ENCODE measurements around the gene UQCR11. TPM values are rescaled to one million over a fixed set of nuclear protein-coding genes. Genes with fewer than 3 reads are reported as not detected.

UQCR11 gene
- total RNA-seq, 1 experiment from 2014 or later: 192 TPM

DNA sequence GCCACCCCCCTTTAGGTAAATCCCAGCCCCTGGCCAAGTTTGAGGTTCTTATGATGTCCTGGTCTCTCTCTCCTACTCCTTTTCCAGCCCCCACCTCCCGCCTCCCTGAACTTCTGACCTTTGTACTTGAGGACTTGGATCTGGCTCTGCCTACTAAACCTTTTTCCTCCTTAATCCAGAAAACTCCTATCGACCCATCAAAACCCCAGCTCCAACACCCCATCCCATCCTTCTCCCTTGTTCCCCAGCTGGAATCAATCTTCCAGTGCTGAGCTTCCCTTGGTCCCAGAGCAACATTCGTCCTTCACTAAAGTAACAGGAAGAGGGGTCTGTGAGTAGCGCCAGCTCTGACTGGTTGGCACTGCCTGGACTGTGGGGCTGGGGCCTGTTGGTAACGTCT, 17.3 kb upstream of the UQCR11 start:
- H3K36me3 ChIP-seq: no peaks in the 10 kb centered on the region; the same call in 1 of the 2 replicates
- H3K27me3 ChIP-seq: no peaks in the 10 kb centered on the region
- no peak for DNase-seq
- no peaks in the 10 kb centered on the region for H3K9me3 ChIP-seq
- H3K4me3 ChIP-seq: no peak overlapping the region

DNA sequence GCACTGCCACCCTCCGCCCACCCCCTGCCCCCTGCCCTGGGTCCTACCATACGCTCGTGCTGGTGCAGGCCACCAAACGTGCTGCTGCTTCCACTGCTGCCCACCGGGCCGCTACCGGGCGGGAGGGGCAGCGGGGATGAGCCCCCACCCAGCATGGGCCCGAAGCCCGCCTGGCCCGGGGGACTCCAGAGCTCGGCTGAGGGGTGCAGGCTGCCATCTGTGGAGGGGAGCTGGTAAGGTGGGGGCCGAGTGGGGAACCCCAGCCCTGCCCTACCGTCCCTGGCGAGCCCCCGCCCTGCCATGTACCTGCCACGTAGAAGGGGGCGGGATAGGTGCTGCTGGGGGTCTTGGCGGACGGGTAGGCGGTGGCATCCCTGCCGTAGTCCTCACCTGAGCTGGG, 16.7 kb upstream of the UQCR11 start:
- H3K9me3 ChIP-seq: no peaks in the 10 kb centered on the region

DNA sequence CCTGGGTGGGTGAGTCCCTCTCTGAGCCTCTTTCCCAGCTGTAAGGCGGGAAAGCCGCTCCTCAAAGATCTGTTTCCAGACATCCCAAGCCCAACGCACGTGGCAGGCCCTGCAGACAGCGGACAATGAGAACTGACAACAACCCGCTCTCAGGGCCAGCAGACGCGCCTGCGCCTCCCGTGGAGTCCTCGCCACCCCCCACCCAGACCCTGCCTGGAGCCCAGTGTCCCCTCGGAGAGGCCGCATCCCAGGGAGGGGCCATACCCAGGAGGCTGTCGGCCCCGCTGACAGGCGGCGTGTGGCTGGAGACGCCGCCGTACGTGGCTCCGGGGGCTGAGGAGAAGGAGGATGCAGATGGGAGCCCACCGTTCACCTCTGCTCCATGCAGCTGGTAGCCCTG, 16.3 kb upstream of the UQCR11 start:
- Histone ChIP-seq H3K9me3 (no peaks in the 10 kb centered on the region), H3K27me3 (no peaks in the 10 kb centered on the region), H3K36me3 (no peaks in the 10 kb centered on the region; the same call in 1 of the 2 replicates), H3K4me3 (no peak overlapping the region)
- DNase-seq: no peak

More for the DNA sequence above, 16.7 kb upstream of the UQCR11 start:
- no peak for DNase-seq
- Histone ChIP-seq H3K27me3 (no peaks in the 10 kb centered on the region), H3K36me3 (no peaks in the 10 kb centered on the region; the same call in 1 of the 2 replicates), H3K4me3 (no peak overlapping the region)

DNA sequence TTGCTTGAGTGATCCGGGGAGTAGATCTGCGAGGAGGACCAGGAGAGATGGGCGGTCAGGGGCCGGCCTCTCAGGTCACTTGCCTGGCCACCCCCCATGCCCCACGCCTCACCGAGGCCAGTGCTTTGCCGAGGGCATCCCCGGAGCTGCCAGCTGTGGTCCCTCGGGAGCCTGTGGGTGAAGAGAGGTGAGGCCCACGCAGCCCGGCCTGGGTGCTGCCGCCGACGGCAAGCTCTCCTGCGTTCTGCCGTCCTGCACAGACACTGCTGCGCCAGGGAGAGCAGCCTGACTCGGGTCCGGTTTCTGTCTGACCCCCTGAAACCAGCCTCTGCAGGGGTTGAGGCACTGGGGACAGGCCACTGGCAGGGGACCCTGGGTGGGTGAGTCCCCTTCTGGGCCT, 15.8 kb upstream of the UQCR11 start:
- Histone ChIP-seq H3K9me3 (no peaks in the 10 kb centered on the region), H3K27me3 (no peaks in the 10 kb centered on the region), H3K36me3 (peaks cover under 1% of the 10 kb centered on the region; the same call in 1 of the 2 replicates), H3K4me3 (no peak overlapping the region)
- no peak for DNase-seq

DNA sequence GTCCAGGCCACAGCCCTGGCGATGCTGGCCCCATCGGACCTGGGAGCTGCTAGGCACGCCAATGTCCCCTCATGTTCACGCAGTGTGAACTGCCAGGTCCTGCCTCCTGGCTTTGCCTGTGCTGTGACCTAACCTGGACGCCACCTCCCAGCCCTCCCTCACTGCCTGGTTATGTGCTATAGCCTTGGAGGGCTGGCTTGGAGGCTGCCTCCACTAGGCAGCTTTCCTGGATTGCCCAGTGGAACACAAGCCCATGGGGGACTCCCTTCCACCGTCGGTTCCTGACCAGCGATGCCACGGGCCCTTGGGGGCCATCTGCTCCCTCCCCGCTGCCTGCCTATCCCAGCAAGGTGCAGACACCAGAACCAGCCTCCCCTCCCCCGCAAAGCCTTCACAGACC, 15.2 kb upstream of the UQCR11 start:
- DNase-seq: no peak
- Histone ChIP-seq H3K4me3 (no peak overlapping the region), H3K9me3 (no peaks in the 10 kb centered on the region), H3K27me3 (no peaks in the 10 kb centered on the region), H3K36me3 (peaks cover 3% of the 10 kb centered on the region; the same call in 1 of the 2 replicates)

DNA sequence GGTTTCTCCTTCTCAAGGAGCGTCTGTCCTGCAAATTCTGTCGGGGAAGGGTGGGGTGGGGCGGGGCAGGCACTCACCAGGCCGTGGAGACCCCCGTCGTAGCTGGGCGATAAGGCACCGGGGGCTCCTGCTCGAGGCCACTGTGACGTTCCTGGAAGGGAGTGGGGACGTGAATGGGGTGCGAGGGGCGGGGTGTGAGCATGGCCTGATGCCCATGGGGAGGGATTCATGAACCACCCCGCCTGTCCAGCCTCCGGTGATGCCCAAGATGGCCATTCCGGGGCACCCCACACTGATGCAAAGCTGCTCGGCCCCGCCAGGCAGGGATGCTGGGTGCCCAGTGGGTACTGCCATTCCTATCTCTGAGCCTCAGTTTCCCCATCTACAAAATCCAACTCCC, 14.4 kb upstream of the UQCR11 start:
- Histone ChIP-seq H3K9me3 (no peaks in the 10 kb centered on the region), H3K36me3 (peaks cover 3% of the 10 kb centered on the region; the same call in 1 of the 2 replicates), H3K27me3 (no peaks in the 10 kb centered on the region), H3K4me3 (no peak overlapping the region)
- no peak for DNase-seq

DNA sequence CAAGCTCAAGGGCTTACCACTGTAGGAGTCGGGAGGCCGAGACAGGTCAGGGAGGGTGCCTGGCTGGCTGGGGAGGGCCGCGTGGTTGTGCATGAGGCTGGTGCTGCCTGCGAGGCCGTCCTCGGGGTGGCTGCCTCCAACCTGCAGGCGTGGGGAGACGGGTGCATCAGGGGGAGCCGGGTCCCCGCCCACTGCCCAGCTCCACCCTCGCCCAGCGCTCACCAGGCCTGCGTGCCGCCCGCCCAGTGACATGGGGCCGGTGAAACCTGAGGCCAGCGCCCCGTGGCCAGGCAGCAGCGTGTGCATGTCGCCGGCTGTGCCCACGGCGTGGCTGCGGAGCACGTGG, 13.8 kb upstream of the UQCR11 start:
- Histone ChIP-seq H3K36me3 (peaks cover 3% of the 10 kb centered on the region; the same call in 1 of the 2 replicates), H3K4me3 (no peak overlapping the region), H3K27me3 (no peaks in the 10 kb centered on the region), H3K9me3 (no peaks in the 10 kb centered on the region)
- no peak for DNase-seq

DNA sequence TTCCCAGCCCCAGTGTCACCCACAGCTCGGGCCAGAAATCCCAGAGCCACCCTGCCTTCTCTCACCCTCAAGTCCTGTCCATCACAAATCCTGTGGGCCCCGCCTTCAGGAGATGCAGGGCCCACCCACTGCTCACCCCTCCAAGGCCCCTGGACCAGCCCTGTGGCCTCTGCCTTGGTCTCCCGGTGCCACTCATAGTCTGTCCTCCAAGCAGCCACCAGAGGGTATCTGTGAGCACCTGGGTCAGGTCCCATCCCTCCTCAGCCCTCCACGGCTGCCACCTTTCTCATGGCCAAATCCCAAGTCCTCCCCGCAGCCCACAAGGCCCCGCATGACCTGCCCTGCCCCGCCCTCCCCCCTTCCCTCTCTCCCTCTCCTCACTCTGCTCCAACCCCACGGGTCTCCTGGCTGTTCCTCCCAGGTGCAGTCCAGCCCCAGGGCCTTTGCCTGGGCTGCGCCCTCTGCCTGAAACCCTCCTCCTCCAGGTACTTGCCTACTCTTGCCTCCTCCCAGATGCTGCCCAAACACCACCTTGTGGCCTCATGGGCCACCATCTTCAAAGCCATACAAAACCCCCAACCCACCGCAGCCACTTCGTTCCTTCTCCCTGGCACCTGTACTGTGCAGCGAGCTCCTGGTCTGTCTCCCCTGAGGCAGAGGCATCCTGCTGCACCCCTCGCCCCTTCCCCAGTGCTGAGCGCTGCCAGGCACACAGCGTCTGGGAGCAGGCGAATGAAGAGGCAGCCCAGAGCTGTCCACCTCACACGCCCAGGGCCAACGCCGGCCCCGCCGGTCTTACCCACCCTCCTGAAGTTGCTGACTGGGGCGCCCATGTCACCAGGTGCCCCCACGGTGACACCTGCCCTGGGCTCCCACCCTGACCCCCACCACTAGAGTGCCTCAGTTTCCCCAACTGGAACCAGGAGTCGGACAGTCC, 13.2 kb upstream of the UQCR11 start:
- Histone ChIP-seq H3K4me3 (no peak overlapping the region), H3K36me3 (peaks cover 3% of the 10 kb centered on the region; the same call in 1 of the 2 replicates), H3K27me3 (no peaks in the 10 kb centered on the region), H3K9me3 (no peaks in the 10 kb centered on the region)
- DNase-seq: no peak

DNA sequence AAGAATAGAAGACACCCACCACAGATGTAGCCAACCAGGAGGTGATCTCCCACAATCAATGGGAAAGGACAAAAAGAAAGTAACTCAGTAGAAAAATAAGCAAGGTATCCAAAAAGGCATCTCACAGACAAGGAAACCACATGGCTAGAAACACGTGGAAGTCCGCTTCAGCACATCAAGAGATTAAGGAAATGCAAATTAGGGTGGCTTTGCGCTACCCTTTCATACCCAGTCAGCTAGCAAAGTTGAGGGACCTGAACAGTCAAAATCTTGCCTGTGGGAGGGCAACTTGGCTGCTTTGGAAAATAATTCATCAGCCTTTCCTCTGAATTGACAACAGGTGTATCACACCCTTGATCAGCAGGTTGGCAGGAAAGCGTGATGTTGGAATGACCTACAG, 11.6 kb upstream of the UQCR11 start:
- no peak overlapping the region for H3K4me3 ChIP-seq
- peaks cover 3% of the 10 kb centered on the region; the same call in 1 of the 2 replicates for H3K36me3 ChIP-seq
- DNase-seq: no peak
- no peaks in the 10 kb centered on the region for H3K27me3 ChIP-seq
- H3K9me3 ChIP-seq: no peaks in the 10 kb centered on the region

DNA sequence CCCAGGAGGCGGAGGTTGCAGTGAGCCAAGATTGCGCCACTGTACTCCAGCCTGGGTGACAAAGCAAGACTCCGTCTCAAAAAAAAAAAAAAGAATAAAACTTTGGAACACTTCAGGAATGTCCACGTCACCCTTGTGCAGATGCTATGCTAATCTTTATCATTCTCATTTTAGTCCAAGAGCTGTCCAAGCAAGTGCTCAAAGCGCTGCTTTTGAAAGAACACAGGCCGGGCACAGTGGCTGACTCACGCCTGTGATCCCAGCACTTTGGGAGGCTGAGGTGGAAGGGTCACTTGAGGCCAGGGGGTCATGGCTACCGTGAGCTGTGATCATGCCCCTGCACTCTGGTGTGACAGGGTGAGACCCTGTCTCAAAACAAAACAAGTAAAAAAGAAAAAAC, 11.1 kb upstream of the UQCR11 start:
- Histone ChIP-seq H3K27me3 (no peaks in the 10 kb centered on the region), H3K4me3 (no peak overlapping the region), H3K9me3 (no peaks in the 10 kb centered on the region), H3K36me3 (peaks cover 3% of the 10 kb centered on the region; the same call in 1 of the 2 replicates)
- DNase-seq: no peak

DNA sequence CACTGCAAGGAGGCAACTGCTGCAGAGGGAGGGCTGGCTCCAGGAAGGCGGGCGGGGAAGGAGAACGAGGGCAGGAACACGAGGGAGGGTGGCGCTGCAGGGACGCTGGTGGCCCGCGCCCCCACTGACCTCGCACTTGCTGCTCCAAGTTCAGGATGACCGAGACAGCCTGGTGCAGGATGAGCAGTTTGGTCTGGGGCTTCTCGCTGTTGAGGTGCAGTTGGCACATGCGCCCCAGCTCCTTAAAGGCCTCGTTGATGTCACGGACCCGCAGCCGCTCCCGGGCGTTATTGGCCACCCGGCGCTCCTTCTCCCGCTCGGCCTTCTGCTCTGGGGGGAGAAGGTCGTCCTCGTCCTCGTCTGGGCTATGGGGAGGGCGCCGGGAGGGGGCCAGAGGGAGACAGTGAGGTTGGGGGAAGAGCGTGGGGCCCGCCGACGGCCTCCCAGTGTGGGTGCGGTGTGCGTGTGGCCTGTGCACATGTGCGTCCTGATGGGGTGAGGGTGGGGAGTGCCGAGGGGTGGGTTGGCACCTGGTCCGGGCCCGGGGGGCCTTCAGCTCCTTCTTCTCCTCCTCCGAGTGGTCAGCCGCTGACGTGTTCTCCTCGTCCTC, 10.0 kb upstream of the UQCR11 start:
- H3K36me3 ChIP-seq: peaks cover 3% of the 10 kb centered on the region; the same call in 1 of the 2 replicates
- no peaks in the 10 kb centered on the region for H3K9me3 ChIP-seq
- DNase-seq: no peak
- H3K4me3 ChIP-seq: no peak overlapping the region
- no peaks in the 10 kb centered on the region for H3K27me3 ChIP-seq

DNA sequence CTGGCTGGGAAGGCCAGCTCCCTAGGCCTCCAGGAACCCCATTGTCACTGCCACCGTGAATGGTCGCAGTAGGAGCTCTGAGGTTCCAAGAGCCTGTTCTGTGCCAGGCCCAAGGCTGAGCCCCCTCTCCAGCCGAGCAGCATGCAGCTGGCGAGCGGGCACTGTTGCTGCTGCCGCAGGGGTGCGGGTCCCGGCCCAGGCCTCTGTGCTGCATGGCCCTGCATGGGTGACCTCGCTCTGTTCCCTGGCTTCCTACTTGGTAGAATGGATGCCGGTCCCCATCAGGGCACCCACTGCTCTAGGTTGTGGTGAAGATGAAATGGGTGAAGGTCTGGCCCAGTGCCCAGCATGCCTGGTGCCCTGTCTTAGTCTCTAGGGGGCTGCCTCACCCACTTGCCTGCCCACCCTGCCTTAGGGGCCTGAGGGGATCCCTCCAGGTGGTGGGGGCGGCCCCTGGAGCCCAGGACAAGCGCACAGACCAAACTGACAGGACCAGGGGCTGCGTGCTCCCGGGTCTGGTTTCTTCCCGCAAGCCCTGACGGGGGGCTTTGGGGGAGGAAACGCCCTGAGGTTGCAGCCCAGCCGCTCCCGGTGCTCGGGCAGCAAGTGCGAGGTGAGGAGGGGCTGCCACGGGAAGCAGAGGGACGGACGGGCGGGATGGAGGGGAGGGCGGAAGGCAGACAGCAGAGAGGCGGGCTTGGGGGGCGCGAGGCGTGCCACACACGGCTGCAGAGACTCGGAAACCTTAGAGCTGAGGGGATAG, 8.7 kb upstream of the UQCR11 start:
- Histone ChIP-seq H3K4me3 (no peak overlapping the region), H3K36me3 (peaks cover 3% of the 10 kb centered on the region; the same call in 1 of the 2 replicates), H3K27me3 (no peaks in the 10 kb centered on the region), H3K9me3 (no peaks in the 10 kb centered on the region)
- DNase-seq: no peak

DNA sequence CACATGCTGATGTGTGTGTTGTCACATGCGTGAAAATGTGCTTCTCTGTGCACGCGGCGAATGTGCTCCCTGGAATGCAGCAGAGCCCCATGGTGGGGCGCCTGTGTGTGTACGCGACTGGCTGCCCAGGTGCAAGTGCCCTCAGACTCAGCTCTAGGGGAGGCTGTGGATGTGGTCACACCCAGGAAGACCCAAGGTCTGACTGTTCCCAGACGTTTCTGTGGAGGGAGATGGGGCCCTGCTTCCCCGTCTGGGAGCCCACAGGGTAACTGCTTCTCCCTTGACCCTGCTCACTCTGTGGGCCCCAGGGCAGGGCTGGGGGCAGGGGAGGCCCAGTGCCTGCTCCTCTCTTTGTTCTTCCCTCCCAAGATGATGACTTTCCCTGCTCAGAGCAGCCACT, 7.9 kb upstream of the UQCR11 start:
- Histone ChIP-seq H3K36me3 (peaks cover 3% of the 10 kb centered on the region; the same call in 1 of the 2 replicates), H3K27me3 (no peaks in the 10 kb centered on the region), H3K9me3 (no peaks in the 10 kb centered on the region), H3K4me3 (no peak overlapping the region)
- no peak for DNase-seq

DNA sequence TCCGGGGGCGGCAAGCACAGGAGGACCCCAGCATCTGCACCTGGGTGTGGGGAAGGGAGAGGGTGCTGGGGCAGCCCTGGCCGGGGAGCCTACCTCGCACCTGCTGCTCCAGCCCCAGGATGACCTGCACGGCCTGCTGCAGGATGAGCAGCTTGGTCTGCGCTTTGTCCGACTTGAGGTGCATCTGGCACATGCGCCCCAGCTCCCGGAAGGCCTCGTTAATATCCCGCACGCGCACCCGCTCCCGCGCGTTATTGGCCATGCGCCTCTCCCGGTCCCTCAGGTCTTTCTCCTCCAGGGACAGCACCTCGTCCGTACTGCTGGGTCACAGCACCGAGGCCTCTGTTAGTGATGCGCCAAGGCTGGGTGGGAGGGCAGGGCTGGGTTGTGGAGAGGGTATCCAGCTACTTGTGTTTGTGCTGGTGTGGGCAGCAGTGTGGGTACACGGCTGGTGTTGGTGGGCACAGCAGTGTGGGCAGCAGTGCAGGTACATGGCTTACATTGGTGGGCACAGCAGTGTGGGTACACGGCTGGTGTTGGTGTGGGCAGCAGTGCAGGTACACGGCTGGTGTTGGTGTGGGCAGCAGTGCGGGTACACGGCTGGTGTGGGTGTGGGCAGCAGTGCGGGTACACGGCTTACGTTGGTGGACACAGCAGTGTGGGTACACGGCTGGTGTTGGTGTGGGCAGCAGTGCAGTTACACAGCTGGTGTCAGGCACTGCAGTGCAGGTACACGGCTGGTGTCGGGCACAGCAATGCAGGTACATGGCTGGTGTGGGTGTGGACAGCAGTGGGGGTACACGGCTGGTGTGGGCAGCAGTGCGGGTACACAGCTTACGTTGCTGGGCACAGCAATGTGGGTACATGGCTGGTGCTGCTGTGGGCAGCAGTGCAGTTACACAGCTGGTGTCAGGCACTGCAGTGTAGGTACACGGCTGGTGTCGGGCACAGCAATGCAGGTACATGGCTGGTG, 7.1 kb upstream of the UQCR11 start:
- no peaks in the 10 kb centered on the region for H3K27me3 ChIP-seq
- no peak for DNase-seq
- no peak overlapping the region for H3K4me3 ChIP-seq
- no peaks in the 10 kb centered on the region for H3K9me3 ChIP-seq
- peaks cover 3% of the 10 kb centered on the region; the same call in 1 of the 2 replicates for H3K36me3 ChIP-seq

DNA sequence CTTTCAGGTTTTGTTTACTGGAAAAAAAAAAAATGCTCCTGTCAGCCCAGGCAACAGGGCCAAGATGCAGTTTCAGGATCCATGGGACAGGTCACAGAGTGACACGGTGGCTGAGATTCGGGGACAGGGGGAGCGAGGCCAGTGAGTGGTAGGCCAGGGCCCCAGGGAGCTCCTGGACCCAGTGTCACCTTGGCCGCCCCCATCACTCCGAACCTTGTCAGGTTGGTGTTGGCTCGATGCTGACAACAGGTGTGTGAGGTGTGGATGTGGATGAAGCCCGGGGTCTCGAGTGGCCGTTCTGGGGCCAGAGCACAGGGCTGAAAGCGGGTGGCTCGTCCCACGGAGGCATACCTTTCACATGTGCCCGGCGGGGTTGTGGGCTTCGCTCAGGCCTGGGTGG, 6.1 kb upstream of the UQCR11 start:
- Histone ChIP-seq H3K4me3 (no peak overlapping the region), H3K27me3 (no peaks in the 10 kb centered on the region), H3K9me3 (no peaks in the 10 kb centered on the region), H3K36me3 (peaks cover 3% of the 10 kb centered on the region; the same call in 1 of the 2 replicates)
- DNase-seq: no peak

DNA sequence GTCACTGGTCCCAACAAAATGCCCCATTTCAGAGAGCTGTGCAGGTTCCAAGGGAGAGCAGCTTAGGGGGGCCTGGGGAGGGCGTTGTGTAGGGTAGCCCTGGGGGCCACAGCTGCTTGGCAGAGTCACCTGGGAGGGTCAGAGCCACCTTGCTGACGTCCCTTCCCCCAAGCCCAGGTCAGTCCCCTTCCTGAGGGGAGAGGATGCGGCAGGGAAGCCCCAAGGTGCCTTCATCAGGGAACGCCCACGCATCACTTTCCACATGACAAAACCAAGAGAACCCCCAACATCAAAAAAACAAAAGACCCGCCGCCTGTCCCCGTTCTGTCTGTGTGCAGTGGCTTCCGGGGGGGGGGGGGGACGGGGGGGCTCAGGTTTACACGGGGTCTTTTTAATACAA, 5.3 kb upstream of the UQCR11 start:
- Histone ChIP-seq H3K9me3 (no peaks in the 10 kb centered on the region), H3K36me3 (no peaks in the 10 kb centered on the region; the same call in 1 of the 2 replicates), H3K27me3 (no peaks in the 10 kb centered on the region), H3K4me3 (no peak overlapping the region)
- DNase-seq: no peak

Data from MG63 (cell line).